Stimulated activated CD4-positive, alpha-beta T cell treated with anti-CD3 and anti-CD28 coated beads, Interleukin-4, amount 100 ng/mL, for 24 hours (primary cell): ENCODE results near the gene ACTN4.
A peak's percentile ranks its signal among the peaks of the same experiment; 100 is the strongest.

ENCODE experiments used
- DNase-seq: peaks from one replicate; pipeline ENCODE4 v3.0.0-alpha.2; 2020

Gene ACTN4

GRCh38 chr19:38698225-38699026 is 51.0 kb downstream of the ACTN4 start:
- DNase-seq, result no peak

- peak; percentile 15 for DNase-seq
These were observed 51.5 kb downstream of the ACTN4 start for GRCh38 chr19:38699027-38699346.

GRCh38 chr19:38699647-38700349 is 52.3 kb downstream of the ACTN4 start:
- no peak for DNase-seq

GRCh38 chr19:38700350-38700901 is 53.0 kb downstream of the ACTN4 start:
- no peak for DNase-seq

GRCh38 chr19:38700902-38701454 is 53.5 kb downstream of the ACTN4 start:
- DNase-seq, result no peak

GRCh38 chr19:38701455-38702063 is 54.1 kb downstream of the ACTN4 start:
- DNase-seq, result no peak

- DNase-seq, result no peak
These were observed 54.8 kb downstream of the ACTN4 start for GRCh38 chr19:38702278-38702677.

GRCh38 chr19:38703509-38703908 is 56.1 kb downstream of the ACTN4 start:
- DNase-seq, result no peak

GRCh38 chr19:38704488-38705026 is 57.1 kb downstream of the ACTN4 start:
- no peak for DNase-seq

- no peak for DNase-seq
These were observed 58.0 kb downstream of the ACTN4 start for GRCh38 chr19:38705197-38706019.

GRCh38 chr19:38706792-38707511 is 59.5 kb downstream of the ACTN4 start:
- DNase-seq, result no peak

- no peak for DNase-seq
These were observed 60.2 kb downstream of the ACTN4 start for GRCh38 chr19:38707512-38708114.

- DNase-seq, result no peak
These were observed 61.1 kb downstream of the ACTN4 start for GRCh38 chr19:38708413-38709024.

GRCh38 chr19:38709119-38709518 is 61.7 kb downstream of the ACTN4 start:
- DNase-seq, result no peak

- DNase-seq, result no peak
These were observed 62.4 kb downstream of the ACTN4 start for GRCh38 chr19:38709671-38710415.

GRCh38 chr19:38710416-38710702 is 62.9 kb downstream of the ACTN4 start:
- DNase-seq, result no peak

- DNase-seq, result no peak
These were observed 63.7 kb downstream of the ACTN4 start for GRCh38 chr19:38710928-38711725.

- no peak for DNase-seq
These were observed 64.3 kb downstream of the ACTN4 start for GRCh38 chr19:38711726-38712153.

GRCh38 chr19:38712161-38712748 is 64.8 kb downstream of the ACTN4 start:
- no peak for DNase-seq
